HepG2 (cell line): Measurements from ENCODE around the gene GABRP. TPM values are rescaled to one million over a fixed set of nuclear protein-coding genes. Genes with fewer than 3 reads are reported as not detected.

ENCODE experiments used
- ATAC-seq: fragments of 200-7000 bp; cut with Tn5 transposase; 3 replicates; pipeline ENCODE4 v1.9.1; 2020; ENCODE audit warnings: mild to moderate bottlenecking, moderate library complexity
- BruUV-seq: library from RNA; stranded (reverse); fragments of 400-500 nt; replicated peaks from 2 replicates; lab custom pipeline; 2021; lab: Mats Ljungman, UMichigan
- CTCF ChIA-PET: fragments of 300-600 bp; formaldehyde crosslinking; extraction: SDS; loops from one replicate; lab custom pipeline; 2021; ENCODE audit warnings: low total read pairs, inconsistent platforms, low intra/inter-chr PET ratio; lab: Yijun Ruan, JAX
- POLR2A ChIA-PET: fragments of 350-600 bp; sonication (Branson Sonifier 250); formaldehyde crosslinking; loops from one replicate; lab custom pipeline; 2020; ENCODE audit warnings: antibody characterized with exemption, inconsistent platforms; lab: Yijun Ruan, JAX
- DNase-seq: peaks from one replicate; pipeline ENCODE4 v3.0.0-alpha.2; 2015; ENCODE audit warnings: low spot score
- FAIRE-seq: peaks from 3 replicates; lab custom pipeline; 2011; peaks lifted over from hg19 to GRCh38; lab: Jason Lieb, UNC
- H2AFZ ChIP-seq: one replicate; pipeline ENCODE4 v1.6.1; 2011; ENCODE audit warnings: low read length, inconsistent platforms
- H3K27ac ChIP-seq: fragments of 300-600 bp; 3 replicates; pipeline ENCODE4 v1.8.0; 2011; ENCODE audit warnings: mixed run types, mild to moderate bottlenecking, mixed read lengths, low read length, inconsistent platforms; ENCODE audit not compliant: insufficient read depth; ENCODE audit errors: extremely low read length
- H3K27me3 ChIP-seq, 2 experiments: fragments of 200-600 bp in 1 of 2; 2 replicates in 1 of 2; 3 replicates in 1 of 2; pipeline versions ENCODE4 v1.6.0 to v1.8.0; 2011; ENCODE audit warnings: low read length in 2 of 2, mild to moderate bottlenecking in 2 of 2, moderate library complexity in 2 of 2, inconsistent platforms in 1 of 2; ENCODE audit not compliant: insufficient read depth in 2 of 2, control insufficient read depth in 1 of 2
- H3K36me3 ChIP-seq, 2 experiments: fragments of 200-600 bp in 1 of 2; replicated peaks in 1 of 2; 2 replicates in 1 of 2; 3 replicates in 1 of 2; pipeline versions ENCODE4 v1.5.1 to v1.8.0; 2011; ENCODE audit warnings: low read length in 2 of 2, inconsistent platforms in 1 of 2; ENCODE audit not compliant: insufficient read depth in 2 of 2, control insufficient read depth in 1 of 2
- H3K4me1 ChIP-seq: 2 replicates; pipeline ENCODE4 v1.5.1; 2012; ENCODE audit warnings: low read length, inconsistent platforms; ENCODE audit not compliant: insufficient read depth
- H3K4me2 ChIP-seq: 2 replicates; pipeline ENCODE4 v1.6.0; 2011; ENCODE audit warnings: low read depth, low read length, inconsistent platforms
- H3K4me3 ChIP-seq, 3 experiments: fragments of 200-600 bp in 1 of 3; sonication (generic), shearing (Covaris generic) in 1 of 3; replicated peaks in 1 of 3; 2 replicates each; pipeline ENCODE4 v1.5.1; 2011 to 2016; ENCODE audit warnings: low read length in 3 of 3, inconsistent platforms in 2 of 3, low read depth in 2 of 3, mild to moderate bottlenecking in 2 of 3, control low read depth in 1 of 3, mixed read lengths in 1 of 3; ENCODE audit not compliant: insufficient read depth in 1 of 3
- H3K79me2 ChIP-seq: one replicate; pipeline ENCODE4 v1.6.1; 2011; ENCODE audit warnings: low read length, inconsistent platforms; ENCODE audit not compliant: insufficient read depth
- H3K9ac ChIP-seq: 2 replicates; pipeline ENCODE4 v1.6.0; 2011; ENCODE audit warnings: mild to moderate bottlenecking, low read depth, low read length, inconsistent platforms; ENCODE audit not compliant: insufficient read depth
- H3K9me3 ChIP-seq: 2 replicates; pipeline ENCODE4 v1.5.1; 2012; ENCODE audit warnings: mild to moderate bottlenecking, low read length
- H4K20me1 ChIP-seq: 2 replicates; pipeline ENCODE4 v1.6.0; 2011; ENCODE audit warnings: inconsistent platforms, mild to moderate bottlenecking, low read length, moderate library complexity; ENCODE audit not compliant: insufficient read depth
- ATF1 ChIP-seq: IDR thresholded peaks from 2 replicates; pipeline ENCODE4 v1.6.1; 2016; ENCODE audit warnings: mild to moderate bottlenecking, control low read depth
- BRD4 ChIP-seq: sonication (generic); formaldehyde crosslinking; IDR thresholded peaks from 2 replicates; pipeline ENCODE4 v1.4.0; 2020; ENCODE audit warnings: missing genetic modification reagents
- CENPX ChIP-seq: sonication (generic); formaldehyde crosslinking; IDR thresholded peaks from 2 replicates; pipeline ENCODE4 v1.9.0; 2021; ENCODE audit warnings: mild to moderate bottlenecking, missing genetic modification reagents, moderate library complexity
- GATAD2A ChIP-seq: IDR thresholded peaks from 2 replicates; pipeline ENCODE4 v1.6.1; 2016
- HOXA5 ChIP-seq: sonication (generic); formaldehyde crosslinking; IDR thresholded peaks from 2 replicates; pipeline ENCODE4 v1.4.0; 2020; ENCODE audit warnings: missing genetic modification reagents
- HOXD1 ChIP-seq: sonication (generic); formaldehyde crosslinking; IDR thresholded peaks from 2 replicates; pipeline ENCODE4 v1.5.0; 2020; ENCODE audit warnings: missing genetic modification reagents
- NCOA2 ChIP-seq: sonication (generic); formaldehyde crosslinking; IDR thresholded peaks from 2 replicates; pipeline ENCODE4 v1.8.0; 2022; ENCODE audit warnings: inconsistent platforms
- NFYB ChIP-seq: sonication (generic); formaldehyde crosslinking; IDR thresholded peaks from 2 replicates; pipeline ENCODE4 v1.4.0; 2020; ENCODE audit warnings: missing genetic modification reagents
- RARG ChIP-seq: sonication (generic); formaldehyde crosslinking; IDR thresholded peaks from 2 replicates; pipeline ENCODE4 v1.4.0; 2020; ENCODE audit warnings: low read depth, mild to moderate bottlenecking, missing genetic modification reagents
- TOE1 ChIP-seq: sonication (generic); formaldehyde crosslinking; IDR thresholded peaks from 2 replicates; pipeline ENCODE4 v1.4.0; 2020; ENCODE audit warnings: mild to moderate bottlenecking, missing genetic modification reagents
- ZNF562 ChIP-seq: sonication (generic); formaldehyde crosslinking; IDR thresholded peaks from 2 replicates; pipeline ENCODE4 v1.8.0; 2022; ENCODE audit warnings: missing genetic modification reagents, borderline replicate concordance
- ZNF652 ChIP-seq: IDR thresholded peaks from 2 replicates; pipeline ENCODE4 v1.6.1; 2016; ENCODE audit warnings: low read depth, borderline replicate concordance
- WGBS: methylation state at CpG from one replicate; pipeline ENCODE4 v1.1.6; 2017; ENCODE audit warnings: low lambda C conversion rate; 5-methylcytosine and 5-hydroxymethylcytosine counted together
- in situ Hi-C: cut with HindIII; loops from 2 replicates; pipeline ENCODE4 v1.10.0; 2017; ENCODE audit warnings: low pct_unique_long_range_greater_than_20kb; ENCODE audit not compliant: extremely low pct_ligation_motif_present
- intact Hi-C: fragments of 100-400 bp; cut with micrococcal nuclease; formaldehyde crosslinking; loops from one replicate; pipeline ENCODE4 v1.10.0; 2022; ENCODE audit not compliant: unreplicated experiment
- polyA plus RNA-seq, 8 experiments: library from polyadenylated mRNA; depleted of rRNA in 3 of 8; stranded (reverse) in 7 of 8; unstranded in 1 of 8; fragments of >200 nt; fragmentation: Illumina TruSeq in 4 of 8; extraction: Trizol in 4 of 8; gene quantifications; 2 replicates each; pipeline versions ENCODE4 v1.2.1 to v1.2.3, GENCODE V29; 2011 to 2016; ENCODE audit warnings: low read depth in 4 of 8, missing spikeins in 1 of 8, mixed read lengths in 1 of 8; ENCODE audit not compliant: insufficient read depth in 1 of 8
- total RNA-seq, 5 experiments: library from RNA; depleted of rRNA; stranded (reverse); fragments of >200 nt; fragmentation: Illumina TruSeq; extraction: Trizol; gene quantifications; 2 replicates each; pipeline ENCODE4 v1.2.3, GENCODE V29; 2016; ENCODE audit warnings: low read depth in 1 of 5
- TF ChIP-seq, protein P1 (sequence below): sonication (generic); formaldehyde crosslinking; IDR thresholded peaks from 2 replicates; pipeline ENCODE4 v1.4.0; 2020; ENCODE audit warnings: missing genetic modification reagents

Gene GABRP
- total and polyA plus RNA-seq, 2 of the 13 experiments (the other 11 are each of a cell fraction or from before 2014, with no cell fraction given), result not detected

DNA sequence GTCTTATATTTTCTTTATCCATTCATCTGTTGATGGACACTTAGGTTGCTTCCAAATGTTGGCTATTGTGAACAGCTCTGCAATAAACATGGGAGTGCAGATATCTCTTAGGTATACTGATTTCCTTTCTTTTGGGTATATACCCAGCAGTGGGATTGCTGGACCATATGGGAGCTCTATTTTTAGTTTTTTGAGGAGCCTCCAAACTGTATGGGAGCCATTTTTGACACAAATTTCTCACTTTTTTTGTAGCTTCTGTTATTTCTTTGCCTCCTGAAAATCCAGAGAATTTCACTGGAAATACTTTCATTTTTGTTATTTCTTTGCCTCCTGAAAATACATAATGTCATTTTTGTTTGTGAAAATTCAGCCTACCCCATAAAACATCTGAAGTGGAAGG is 63.3 kb downstream of the GABRP start:
- Histone ChIP-seq H3K79me2 (no peaks in the 10 kb centered on the region), H3K4me2 (no peak overlapping the region), H3K4me1 (no peaks in the 10 kb centered on the region), H4K20me1 (no peaks in the 10 kb centered on the region), H3K4me3 (no peak overlapping the region), H3K9ac (no peak overlapping the region), H3K9me3 (no peaks in the 10 kb centered on the region)
- no peak for FAIRE-seq
- intact Hi-C loops, result no loop called here
- DNase-seq, result no peak
- ATAC-seq, result no peak
- CTCF ChIA-PET, result no interaction called here
- POLR2A ChIA-PET, result no interaction called here
- no peak for TF ChIP-seq GATAD2A (CRISPR knock-in tag)
- TF ChIP-seq NCOA2 (CRISPR knock-in tag), result no peak
- no peak for TF ChIP-seq CENPX (CRISPR knock-in tag)
- TF ChIP-seq, all 625 proteins: peak for 0
- no TSS peak for BruUV-seq
- Histone ChIP-seq H3K27me3 (no peaks in the 10 kb centered on the region), H3K27ac (no peak overlapping the region), H3K36me3 (no peaks in the 10 kb centered on the region), H2AFZ (no peak overlapping the region)
- in situ Hi-C loops, result no loop called here

DNA sequence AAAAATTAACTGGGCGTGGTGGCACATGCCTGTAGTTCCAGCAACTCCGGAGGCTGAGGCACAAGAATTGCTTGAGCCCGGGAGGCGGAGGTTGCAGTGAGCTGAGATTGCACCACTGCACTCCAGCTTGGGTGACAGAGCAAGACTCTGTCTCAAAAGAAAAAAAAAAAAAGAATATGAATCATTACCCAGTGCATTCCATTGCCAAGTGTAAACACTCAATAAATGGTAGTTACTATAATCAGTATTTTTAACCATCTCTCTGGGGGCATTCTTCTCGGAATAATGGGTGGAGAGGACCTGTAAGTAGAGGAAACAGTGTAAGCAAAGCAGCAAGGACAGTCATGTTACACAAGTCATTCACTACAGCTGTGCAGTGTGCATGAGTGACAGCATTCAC is 64.5 kb downstream of the GABRP start:
- in situ Hi-C loops, result no loop called here
- H3K4me2 ChIP-seq, result no peak overlapping the region
- no peak overlapping the region for H3K9ac ChIP-seq
- CTCF ChIA-PET, result no interaction called here
- H2AFZ ChIP-seq, result no peak overlapping the region
- 1% methylated on average over 5 of the region's 5 CpGs for WGBS
- no peak for TF ChIP-seq NFYB
- TF ChIP-seq TOE1 (CRISPR knock-in tag), result no peak
- TF ChIP-seq HOXD1 (CRISPR knock-in tag), result no peak
- TF ChIP-seq ZNF562 (CRISPR knock-in tag), result no peak
- no peak for TF ChIP-seq HOXA5 (CRISPR knock-in tag)
- no peak for TF ChIP-seq RARG (CRISPR knock-in tag)
- no peak for TF ChIP-seq ATF1 (CRISPR knock-in tag)
- no peak for TF ChIP-seq BRD4 (CRISPR knock-in tag)
- no peak for TF ChIP-seq ZNF652
- TF ChIP-seq, protein P1, sequence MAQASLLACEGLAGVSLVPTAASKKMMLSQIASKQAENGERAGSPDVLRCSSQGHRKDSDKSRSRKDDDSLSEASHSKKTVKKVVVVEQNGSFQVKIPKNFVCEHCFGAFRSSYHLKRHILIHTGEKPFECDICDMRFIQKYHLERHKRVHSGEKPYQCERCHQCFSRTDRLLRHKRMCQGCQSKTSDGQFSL (CRISPR knock-in tag), result no peak
- TF ChIP-seq, all 625 proteins: peak for 0
- Histone ChIP-seq H3K4me3 (no peak overlapping the region), H3K27me3 (no peaks in the 10 kb centered on the region), H4K20me1 (no peaks in the 10 kb centered on the region), H3K9me3 (no peaks in the 10 kb centered on the region), H3K36me3 (no peaks in the 10 kb centered on the region), H3K27ac (no peak overlapping the region), H3K79me2 (no peaks in the 10 kb centered on the region), H3K4me1 (no peaks in the 10 kb centered on the region)
- DNase-seq (no peak), FAIRE-seq (no peak), ATAC-seq (no peak)
- POLR2A ChIA-PET, result no interaction called here
- BruUV-seq, result no TSS peak
- intact Hi-C loops, result no loop called here
